Midbrain (tissue), 1 donor: ENCODE data around the gene TMEM266.
A peak's percentile ranks its signal among the peaks of the same experiment; 100 is the strongest.

ENCODE experiments used
- DNase-seq: peaks from one replicate; lab custom pipeline; 2025; lab: John Stamatoyannopoulos, UW

Gene TMEM266

DNA sequence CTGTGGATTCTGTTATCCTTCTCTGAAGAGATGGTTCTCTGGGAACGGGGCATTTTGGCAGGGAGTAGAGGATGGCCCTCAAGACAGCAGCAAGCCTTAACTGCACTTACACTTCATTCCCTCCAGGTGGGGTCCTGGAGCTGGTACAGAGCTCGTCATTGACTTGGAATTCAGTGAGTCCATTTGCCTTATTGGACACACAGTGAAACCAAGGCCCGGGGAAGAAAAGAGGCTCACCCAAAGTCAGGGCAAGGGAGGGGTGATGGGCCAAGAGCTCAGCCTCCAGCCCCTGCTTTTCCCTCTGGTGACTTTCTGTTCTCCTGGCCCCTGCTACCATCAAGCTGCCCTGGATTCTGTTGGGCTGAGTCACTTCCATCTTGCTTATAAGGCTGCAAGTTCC, 125.9 kb downstream of the TMEM266 start:
- DNase-seq: no peak

DNA sequence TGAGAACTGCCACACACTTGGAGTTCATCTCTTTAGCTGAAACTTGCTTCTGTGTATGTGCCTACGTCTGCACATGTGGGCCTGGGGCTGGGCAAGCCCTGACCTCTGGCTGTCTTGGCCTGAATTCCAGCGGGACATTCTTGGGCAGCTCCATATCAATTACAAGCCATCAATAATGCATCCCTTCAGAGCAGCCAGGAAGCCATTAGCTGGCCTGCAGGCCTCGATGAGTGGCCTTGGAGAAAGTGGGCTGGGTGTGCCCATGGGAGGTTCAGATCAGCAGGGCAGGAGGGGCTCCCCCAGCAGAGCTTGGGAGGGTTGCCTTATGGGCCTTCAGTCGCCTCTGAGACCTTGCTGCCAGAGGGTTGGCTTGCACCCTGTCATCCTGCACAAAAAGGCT, 127.4 kb downstream of the TMEM266 start:
- DNase-seq: no peak

DNA sequence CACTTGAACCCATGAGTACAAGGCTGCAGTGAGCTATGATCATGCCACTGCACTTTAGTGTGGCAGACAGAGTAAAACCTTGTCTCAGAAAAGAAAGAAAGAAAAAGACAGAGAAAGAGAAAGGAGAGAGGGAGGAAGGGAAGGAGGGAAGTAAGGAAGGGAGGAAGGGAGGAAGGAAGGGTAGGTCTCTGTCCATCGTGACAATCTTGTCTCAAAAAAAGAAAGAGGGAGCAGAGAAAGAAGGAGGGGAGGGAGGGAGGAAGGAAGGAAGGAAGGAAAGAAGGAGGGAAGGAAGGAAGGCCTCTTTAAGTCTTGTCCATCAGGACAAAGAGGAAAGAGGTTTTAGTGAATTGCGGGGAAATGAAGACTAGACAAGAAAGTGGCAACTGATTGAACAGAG, 129.3 kb downstream of the TMEM266 start:
- DNase-seq: no peak

DNA sequence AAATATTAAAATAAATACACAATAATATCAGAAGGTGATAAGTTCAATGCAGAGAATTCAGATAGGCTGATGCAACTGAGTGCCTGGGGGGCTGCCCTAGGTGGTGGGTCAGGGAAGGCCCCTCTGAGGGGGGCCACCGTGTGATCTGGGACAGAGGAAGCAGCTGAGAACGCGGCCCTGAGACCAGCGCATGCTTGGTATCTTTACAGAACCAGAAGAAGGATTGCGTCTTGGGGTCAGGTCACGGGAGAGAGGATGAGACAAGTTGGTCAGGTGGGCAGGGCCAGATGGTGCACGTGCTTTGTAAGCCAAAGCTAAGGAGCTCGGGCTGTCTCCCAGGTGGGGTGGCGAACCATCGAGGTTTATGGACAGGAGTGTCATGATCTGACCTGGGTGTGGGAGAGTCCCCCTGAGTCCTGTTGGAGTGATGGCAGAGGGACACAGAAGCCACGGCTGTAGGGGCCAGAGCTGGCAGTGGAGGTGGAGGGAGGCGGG, 130.3 kb downstream of the TMEM266 start:
- no peak for DNase-seq

DNA sequence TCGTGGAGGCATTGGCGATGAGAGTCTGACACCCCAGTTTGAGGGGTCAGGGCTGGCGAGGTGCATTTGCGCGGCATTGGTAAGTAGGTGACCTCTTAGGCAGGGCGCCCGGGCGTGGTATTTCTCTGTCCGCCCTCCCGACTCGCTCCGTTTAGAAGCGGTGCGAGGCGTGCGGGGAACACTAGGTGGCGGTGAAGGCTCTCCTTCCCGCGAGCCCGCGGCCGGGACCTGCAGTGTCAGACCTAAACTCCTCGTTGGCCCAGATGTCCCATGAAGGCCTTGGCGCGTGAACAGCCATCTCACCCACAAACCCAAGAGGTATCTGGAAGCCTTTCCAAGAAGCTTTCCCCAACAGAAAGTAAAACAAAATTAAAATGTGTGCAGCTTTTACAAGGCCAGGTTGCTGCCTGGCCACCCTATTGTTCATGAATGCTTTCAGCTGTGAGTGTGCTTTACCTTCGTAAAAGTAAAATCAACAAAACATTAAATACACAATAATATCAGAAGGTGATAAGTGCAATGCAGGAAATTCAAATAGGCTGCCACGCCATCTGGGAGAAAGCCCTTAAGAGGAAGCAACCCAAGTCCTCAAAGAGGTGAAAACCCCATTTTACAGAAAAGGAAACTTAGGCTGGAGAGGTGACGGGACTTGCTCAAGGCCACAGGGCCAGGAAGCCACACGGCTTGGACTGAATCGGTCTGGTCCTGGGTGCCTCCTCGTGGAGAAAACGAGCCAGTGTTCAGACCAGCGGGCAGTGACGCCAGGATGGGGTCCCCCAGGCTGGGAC, 131.2 kb downstream of the TMEM266 start:
- DNase-seq: peak; percentile 68

DNA sequence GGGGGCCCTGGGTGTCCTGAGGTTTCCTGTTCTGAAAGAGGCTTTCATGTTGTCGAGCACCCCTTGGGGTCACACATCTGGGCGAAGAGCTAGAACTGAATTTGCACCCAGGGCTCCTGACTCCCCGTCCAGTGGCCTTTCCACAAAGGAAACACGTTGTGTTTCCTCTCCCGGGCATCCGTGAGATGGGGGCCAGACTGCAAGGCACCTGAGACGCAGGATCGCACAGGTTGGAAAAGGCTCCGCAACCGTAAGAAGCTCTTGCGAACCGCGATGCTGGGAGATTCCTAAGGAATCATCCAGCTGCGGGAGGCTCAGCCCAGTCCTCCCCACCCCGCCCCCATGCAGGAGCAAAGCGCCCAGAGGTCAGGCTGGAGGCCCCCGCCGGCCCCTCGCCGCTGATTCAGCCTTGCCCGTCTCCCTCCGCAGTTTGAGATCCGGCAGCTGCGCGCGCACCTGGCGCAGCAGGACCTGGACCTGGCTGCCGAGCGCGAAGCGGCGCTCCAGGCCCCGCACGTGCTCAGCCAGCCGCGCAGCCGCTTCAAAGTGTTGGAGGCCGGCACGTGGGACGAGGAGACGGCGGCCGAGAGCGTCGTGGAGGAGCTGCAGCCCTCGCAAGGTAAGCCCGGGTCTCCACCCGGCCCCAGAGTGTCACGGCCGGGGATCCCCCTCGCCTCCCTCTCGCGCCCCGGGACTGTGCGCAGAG, 131.9 kb downstream of the TMEM266 start:
- no peak for DNase-seq

DNA sequence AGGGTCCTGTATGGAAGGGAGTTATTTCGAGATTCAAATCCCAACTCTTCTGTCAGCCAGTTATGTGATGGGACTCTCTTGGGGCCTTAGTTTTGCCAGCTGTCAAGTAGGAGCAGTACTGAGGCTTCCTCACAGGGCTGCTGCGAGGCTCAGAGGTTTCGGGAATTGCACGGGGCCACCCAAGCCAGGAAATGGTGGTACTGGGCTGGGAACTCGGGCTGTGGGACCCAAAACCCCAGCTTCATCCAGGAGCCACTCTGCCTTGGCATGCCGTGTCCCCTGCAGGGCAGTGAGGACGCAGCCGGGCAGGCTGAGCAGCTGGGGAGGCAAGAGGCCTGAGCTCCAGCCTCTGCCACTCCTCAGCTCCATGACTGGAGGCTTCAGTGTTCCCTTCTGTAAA, 132.9 kb downstream of the TMEM266 start:
- no peak for DNase-seq

DNA sequence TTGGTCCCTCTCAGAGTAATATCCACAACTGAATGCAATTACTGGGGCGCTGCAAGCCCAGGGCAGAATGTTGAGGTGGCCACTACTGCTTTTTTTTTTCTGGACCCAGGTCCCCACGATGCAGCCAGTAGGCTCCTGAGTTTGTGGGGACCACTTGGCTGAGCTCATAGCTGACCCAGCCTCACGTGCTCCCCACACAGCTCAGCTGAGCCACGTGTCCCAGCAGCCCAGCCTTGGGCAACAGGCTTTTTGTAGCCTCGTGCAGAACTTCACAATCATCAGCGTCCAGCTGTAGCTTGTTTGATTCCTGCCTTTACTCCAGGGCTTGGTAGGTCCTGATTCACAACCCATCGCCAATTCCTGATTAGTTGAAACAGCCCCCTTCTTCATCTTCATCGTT, 134.1 kb downstream of the TMEM266 start:
- DNase-seq: no peak

DNA sequence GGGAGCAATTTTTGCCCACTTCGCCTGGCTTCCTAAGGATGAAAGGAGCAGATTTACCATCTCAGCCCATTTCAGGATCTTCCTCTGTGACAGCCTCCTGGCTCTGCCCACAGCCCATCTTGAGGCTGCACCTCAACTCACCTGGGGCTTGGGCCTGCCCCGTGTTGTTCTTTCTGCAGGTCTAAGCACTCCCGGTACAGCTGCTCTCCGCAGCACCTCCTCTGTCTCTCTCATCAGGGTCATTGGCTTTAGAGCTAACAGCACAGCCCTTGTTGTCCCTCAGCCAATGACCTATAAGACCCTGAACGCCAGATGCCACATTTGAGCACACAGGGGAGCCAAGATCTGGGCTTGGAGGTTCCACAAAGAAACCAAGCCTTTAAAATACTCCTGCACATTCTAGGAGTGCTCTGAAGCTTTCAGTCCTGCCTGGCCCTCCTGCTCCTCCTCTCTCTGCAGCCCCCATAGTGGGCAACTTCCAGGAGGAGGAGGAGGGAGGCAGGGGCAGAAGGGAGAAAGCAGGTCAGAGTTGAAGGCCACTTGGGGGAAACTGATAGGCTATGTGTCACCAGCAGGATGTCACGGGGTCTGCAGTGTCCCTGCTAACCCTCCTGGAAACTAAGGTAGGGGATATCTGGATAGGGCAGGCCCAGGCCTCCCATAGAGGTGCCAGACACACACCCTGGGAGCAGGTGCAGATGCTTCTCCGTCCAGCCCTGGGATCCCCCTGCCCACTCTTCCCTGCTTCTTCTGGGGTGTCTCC, 135.9 kb downstream of the TMEM266 start:
- DNase-seq: no peak

DNA sequence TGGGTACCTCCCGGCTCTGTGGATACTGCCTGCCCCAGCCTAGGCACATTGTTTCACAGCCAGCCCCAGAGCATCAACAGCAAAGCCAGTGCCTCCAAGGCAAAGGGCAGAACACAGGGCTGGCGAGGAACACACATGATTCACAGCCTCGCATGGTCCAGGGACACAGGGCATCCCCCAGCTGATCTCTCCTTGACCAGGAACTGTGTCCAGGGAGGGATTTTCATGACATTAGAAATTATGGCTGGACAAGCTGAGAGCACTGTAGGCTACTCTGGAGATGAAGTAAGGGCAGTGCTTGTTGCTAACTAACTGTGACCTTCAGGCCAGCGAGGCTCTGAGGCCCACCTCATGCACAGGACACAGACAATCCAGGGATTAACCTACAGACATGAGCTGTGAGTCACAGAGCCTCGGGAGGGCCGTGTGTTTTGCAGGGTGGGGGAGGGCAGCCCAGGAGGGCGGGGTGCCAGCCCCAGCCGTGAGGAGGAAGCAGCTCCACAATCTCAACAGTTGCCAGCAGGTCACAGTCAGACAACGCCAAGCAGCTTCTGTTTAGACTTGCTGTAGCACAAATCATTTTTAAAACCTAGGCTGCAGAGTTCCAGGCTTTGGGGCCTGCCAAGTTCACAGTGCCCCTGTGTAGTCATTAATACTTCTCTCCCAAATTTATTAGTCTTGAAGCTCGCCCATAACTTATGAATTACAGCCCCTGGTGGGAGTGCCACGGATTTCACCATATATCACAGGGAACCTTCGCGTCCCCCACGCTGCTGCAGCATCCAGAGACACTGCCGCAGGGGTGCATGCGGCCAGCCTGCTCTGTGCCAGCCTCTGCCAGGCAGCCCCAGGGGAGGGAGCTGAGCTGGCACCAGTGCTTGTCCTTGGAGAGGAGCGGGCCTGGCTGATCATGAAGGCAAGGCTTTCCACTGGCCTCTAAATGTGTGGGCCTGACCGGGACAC, 136.8 kb downstream of the TMEM266 start:
- DNase-seq: peak; percentile 69

DNA sequence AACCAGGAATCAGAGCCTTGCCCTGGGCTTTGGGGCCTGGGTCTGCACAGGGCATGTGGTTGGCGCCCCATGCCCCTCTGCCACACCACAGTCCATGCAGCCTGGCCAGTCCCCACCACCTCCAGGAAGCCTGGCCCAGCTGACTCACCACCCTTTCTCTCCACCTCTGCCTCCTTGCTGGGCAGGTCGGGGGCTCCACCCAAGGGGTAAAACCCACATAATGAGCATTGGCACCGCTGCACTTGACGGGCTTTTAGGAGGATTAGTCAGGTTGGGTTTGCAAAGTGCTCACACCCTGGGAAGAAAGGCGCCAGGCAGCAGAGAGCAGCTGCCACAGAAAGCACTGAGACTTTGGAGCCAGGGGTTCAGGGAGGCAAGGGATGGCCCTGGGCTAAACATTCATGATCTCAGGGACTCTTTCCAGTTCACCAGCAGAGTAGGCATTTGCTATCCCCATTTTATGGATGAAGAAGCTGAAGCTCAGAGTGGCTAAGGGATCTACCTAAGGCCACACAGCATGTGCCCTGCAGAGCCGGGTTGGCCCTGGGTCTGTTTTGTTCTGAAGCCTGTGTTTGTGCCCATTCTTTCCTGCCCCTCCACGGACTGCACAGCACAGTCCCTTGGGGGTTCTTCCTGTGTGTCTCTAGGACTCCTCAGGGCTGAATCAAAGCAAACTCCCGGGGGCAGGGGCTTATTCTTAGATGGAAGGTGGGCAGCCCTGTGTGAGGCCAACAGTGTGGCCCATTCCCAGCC, 138.1 kb downstream of the TMEM266 start:
- DNase-seq: no peak

DNA sequence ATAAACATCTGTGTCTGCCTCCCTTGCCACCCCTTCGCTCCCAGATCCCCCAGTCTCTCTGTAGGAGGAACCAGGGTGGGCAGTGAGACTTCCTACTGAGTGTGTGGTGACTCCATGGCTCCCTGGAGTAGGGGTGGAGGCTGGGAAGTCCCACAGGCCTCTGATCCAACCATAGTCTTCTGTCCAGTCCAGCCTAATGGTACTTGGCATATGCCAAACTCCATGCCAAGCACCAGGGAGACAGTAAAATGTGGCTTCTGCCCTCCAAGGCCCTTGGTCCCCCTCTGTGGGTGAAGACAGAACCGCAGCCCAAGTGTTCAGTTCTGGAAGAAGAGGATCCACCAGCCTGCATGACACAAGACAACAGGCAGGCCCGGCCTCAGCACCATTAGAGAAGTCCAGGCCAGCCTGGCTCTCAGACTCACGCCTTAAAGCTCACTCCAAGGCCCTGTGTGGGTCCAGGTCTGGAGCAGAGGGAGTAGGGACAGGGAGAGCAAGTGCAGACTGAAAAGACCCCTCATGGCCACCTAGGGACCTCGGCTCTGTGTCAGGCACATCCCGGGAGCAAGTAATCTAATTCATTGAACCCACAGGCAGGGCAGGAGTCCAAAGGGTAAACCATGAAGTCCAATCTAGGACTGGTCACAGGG, 138.8 kb downstream of the TMEM266 start:
- no peak for DNase-seq

DNA sequence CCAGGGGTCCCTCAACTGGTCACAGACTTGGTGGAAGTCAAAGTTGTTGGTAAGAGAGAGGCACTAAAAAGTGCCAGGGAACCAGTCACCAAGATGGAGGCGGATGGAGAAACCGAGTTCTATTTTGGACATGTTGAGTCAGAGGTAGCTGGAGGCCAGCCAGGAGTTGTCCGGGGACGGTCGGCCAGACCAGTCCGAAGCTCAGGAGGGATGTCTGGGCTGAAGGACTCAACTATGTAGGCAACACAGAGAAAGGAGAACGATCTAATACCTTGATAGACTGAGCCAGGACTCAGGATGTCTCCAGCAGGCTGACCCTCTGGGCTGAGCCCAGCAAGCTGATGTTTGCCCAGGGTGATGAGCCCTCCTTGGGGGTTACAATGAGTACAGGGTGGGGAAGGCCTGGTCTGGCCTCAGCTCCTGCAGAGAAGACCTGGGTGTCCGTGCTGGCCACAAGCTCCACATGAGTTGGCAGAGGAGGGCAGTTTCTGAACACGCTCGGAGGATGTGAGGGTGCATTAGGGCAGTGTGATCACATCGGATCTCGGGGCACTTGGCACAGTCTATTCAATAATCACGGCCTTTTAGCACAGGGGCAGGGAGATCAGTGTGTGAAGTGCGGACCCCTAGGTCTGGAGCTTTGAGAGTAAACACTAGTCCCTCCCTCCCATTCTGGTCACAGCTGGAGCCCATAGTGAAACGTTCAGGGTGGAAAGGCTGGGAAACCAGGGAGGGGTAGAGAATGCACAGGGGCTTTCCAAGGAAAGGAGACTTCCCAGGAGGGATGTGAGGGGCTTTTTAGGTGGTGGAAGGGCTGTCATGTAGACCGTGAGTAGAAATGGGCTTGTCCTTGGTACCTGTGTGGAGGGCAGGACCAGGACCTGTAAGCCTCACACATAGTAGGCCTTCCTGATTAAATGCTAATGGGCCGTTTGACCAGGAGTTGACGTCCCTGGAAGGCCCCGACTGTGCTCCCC, 139.6 kb downstream of the TMEM266 start:
- DNase-seq: no peak

DNA sequence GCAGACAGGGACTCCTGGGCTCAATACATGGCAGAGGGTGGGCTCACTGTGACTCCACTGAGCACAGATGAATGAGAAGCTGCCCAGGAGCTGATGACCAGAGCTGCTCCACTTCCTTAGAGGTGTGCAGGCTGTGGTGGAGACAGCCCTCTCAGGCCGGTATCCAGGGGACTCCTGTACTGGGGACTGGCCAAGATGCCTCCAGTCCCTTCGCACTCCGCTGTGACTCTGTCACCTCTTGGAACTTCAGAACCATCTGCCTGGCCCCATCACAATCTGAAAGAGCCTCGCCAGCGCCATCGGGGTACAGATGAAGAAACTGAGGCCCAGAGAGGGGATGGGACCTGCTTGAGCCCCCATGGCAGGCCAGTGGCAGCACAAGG, 140.3 kb downstream of the TMEM266 start:
- DNase-seq: no peak

DNA sequence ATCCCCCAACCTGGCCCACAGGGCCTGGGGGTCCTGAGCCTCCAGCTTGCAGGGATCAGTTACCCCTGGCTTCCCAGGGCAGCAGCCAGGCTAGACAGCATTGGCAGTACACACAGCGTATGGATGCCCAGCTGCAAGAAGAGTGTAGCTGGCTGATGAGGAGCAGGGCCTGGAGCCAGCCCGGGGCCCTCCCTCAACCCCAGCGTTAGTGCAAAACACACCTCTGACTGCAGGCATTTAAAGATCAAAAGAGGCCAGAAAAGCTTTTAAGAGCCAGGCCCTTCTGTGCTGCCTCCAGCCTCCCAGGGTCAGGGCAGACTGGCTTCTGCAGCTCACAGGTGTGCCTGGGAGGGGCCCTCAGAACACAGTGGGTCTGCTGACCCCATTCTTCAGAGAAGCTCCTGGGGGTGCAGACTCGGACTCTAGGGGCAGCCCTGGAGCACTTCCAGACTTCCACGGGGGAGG, 140.9 kb downstream of the TMEM266 start:
- DNase-seq: no peak

DNA sequence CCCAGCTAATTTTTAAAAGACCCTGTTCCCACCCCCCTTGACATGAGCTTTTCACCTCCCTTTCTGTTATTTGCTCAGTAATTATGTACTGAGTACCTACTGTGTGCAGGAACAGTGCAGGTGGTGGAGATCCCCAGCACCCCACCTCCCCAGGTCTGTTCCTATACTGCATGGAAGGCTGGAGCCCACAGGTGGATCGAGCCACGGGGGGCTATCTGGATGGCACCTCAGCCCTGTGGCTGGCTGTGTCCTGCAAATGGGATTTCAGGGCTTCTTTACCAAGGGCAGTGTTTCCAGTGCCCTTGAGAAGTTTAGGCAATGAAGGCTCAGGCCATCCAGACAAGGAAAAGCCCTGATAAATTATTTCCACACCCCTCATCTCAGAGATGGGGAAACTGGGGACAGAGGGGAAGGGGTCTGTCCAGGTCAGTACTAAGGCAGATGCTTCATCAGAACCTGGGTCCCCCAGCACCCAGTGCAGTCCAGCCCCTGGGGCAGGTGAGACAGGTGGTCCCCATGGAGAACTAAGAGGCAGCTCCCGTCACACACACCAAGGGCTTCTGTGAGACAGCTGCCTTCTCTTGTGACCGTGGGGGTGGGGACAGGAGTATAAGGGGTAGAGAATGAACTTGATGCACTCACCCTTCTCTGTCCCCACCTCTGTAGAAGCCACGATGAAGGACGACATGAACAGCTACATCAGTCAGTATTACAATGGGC, 141.9 kb downstream of the TMEM266 start:
- DNase-seq: no peak

DNA sequence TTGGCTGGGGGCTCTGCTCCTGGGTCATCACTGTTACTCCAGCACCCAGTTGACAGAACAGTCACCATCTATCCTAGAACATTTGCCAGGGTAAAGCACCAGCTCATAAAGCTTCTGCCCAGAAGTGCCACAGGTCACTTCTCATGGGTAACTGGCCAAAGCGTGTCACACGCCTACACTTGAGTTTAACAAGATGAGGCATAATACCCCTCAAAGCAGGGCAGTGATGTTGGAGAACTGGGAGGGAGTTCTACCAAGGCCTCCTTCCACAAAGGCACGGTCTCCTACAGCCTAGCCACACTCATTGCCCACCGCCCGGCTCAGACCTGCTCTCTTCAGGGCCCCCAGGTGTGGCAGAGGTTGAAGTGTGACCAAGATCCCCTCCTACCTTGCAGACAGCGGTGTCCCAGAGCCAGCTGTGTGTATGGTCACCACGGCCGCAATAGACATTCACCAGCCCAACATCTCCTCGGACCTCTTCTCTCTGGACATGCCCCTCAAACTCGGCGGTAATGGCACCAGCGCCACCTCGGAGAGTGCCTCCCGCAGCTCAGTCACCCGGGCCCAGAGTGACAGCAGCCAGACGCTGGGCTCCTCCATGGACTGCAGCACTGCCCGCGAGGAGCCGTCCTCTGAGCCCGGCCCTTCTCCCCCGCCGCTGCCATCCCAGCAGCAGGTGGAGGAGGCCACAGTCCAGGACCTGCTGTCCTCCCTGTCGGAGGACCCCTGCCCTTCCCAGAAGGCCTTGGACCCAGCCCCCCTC, 143.7 kb downstream of the TMEM266 start:
- no peak for DNase-seq
